Measurements from ENCODE around the gene PRM1. TPM values are rescaled to one million over a fixed set of nuclear protein-coding genes. Genes with fewer than 3 reads are reported as not detected.

The PRM1 gene
- total and polyA plus RNA-seq, 2 of the 13 experiments (the other 11 are each of a cell fraction or from before 2014, with no cell fraction given): not detected

DNA sequence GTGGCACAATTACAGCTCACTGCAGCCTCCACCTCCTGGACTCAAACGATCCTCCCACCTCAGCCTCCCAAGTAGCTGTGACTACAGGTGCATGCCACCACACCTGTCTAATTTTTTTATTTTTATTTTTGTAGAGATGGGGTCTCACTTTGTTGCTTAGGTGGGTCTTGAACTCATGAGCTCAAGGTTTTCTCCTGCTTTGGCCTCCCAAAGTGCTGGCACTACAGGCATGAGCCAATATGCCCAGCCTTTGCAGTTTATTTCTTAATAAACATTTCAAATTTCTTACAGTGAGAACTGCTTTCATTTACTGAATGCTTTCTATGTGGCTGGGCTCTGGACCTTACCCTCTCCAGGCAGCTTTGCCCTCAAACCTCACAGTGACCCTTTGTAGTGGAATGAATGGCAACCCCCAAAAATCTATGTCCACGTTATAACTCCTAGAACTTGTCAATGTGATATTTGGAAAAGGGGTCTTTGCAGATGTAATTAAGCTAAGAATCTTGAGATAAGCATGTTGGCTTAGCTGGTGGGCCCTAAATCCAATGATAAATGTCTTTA is 10.4 kb downstream of the PRM1 start (continued):
- TF ChIP-seq REXO4 (CRISPR knock-in tag; IDR thresholded peaks at IDR 0.05; ENCODE audit: borderline replicate concordance) (no peak), HDAC2 (CRISPR knock-in tag; IDR thresholded peaks at IDR 0.05) (peak; percentile 22; the same call in 1 of the 2 replicates), NBN (conservative IDR thresholded peaks at IDR 0.05) (no peak), ZNF446 (CRISPR knock-in tag; IDR thresholded peaks at IDR 0.05) (no peak), PAWR (CRISPR knock-in tag; IDR thresholded peaks at IDR 0.05; ENCODE audit: borderline replicate concordance) (0 out of 2 replicates have a peak, but pooled peaks have one; percentile 35), PHF8 (CRISPR knock-in tag; IDR thresholded peaks at IDR 0.05) (no peak), MED13 (CRISPR knock-in tag; IDR thresholded peaks at IDR 0.05) (no peak), CBFB (CRISPR knock-in tag; IDR thresholded peaks at IDR 0.05) (no peak), ZFY (CRISPR knock-in tag; IDR thresholded peaks at IDR 0.05) (no peak), ZNF382 (CRISPR knock-in tag; IDR thresholded peaks at IDR 0.05; ENCODE audit: borderline replicate concordance) (no peak), MTF1 (CRISPR knock-in tag; IDR thresholded peaks at IDR 0.05) (no peak), ZNF121 (CRISPR knock-in tag; IDR thresholded peaks at IDR 0.05) (no peak), RAD51 (IDR thresholded peaks at IDR 0.05; ENCODE audit: borderline replicate concordance) (no peak), ZSCAN20 (CRISPR knock-in tag; IDR thresholded peaks at IDR 0.05; ENCODE audit: borderline replicate concordance) (no peak), PRDM10 (CRISPR knock-in tag; IDR thresholded peaks at IDR 0.05; ENCODE audit: low read depth) (no peak), RORA (CRISPR knock-in tag; IDR thresholded peaks at IDR 0.05) (no peak)
- TF ChIP-seq, protein P1, sequence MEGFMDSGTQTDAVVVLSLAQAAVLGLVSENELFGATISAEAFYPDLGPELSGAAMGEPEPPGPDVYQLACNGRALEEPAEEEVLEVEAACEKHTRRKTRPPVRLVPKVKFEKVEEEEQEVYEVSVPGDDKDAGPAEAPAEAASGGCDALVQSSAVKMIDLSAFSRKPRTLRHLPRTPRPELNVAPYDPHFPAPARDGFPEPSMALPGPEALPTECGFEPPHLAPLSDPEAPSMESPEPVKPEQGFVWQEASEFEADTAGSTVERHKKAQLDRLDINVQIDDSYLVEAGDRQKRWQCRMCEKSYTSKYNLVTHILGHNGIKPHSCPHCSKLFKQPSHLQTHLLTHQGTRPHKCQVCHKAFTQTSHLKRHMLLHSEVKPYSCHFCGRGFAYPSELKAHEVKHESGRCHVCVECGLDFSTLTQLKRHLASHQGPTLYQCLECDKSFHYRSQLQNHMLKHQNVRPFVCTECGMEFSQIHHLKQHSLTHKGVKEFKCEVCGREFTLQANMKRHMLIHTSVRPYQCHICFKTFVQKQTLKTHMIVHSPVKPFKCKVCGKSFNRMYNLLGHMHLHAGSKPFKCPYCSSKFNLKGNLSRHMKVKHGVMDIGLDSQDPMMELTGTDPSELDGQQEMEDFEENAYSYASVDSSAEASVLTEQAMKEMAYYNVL (CRISPR knock-in tag; IDR thresholded peaks at IDR 0.05; ENCODE audit: borderline replicate concordance): peak; percentile 43; the same call in 1 of the 2 replicates
- TF ChIP-seq, protein P2, sequence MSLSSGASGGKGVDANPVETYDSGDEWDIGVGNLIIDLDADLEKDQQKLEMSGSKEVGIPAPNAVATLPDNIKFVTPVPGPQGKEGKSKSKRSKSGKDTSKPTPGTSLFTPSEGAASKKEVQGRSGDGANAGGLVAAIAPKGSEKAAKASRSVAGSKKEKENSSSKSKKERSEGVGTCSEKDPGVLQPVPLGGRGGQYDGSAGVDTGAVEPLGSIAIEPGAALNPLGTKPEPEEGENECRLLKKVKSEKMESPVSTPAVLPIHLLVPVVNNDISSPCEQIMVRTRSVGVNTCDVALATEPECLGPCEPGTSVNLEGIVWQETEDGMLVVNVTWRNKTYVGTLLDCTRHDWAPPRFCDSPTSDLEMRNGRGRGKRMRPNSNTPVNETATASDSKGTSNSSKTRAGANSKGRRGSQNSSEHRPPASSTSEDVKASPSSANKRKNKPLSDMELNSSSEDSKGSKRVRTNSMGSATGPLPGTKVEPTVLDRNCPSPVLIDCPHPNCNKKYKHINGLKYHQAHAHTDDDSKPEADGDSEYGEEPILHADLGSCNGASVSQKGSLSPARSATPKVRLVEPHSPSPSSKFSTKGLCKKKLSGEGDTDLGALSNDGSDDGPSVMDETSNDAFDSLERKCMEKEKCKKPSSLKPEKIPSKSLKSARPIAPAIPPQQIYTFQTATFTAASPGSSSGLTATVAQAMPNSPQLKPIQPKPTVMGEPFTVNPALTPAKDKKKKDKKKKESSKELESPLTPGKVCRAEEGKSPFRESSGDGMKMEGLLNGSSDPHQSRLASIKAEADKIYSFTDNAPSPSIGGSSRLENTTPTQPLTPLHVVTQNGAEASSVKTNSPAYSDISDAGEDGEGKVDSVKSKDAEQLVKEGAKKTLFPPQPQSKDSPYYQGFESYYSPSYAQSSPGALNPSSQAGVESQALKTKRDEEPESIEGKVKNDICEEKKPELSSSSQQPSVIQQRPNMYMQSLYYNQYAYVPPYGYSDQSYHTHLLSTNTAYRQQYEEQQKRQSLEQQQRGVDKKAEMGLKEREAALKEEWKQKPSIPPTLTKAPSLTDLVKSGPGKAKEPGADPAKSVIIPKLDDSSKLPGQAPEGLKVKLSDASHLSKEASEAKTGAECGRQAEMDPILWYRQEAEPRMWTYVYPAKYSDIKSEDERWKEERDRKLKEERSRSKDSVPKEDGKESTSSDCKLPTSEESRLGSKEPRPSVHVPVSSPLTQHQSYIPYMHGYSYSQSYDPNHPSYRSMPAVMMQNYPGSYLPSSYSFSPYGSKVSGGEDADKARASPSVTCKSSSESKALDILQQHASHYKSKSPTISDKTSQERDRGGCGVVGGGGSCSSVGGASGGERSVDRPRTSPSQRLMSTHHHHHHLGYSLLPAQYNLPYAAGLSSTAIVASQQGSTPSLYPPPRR (CRISPR knock-in tag; IDR thresholded peaks at IDR 0.05; ENCODE audit: borderline replicate concordance): peak; percentile 54; the same call in 1 of the 2 replicates
